Kasumi-1 (cell line): ENCODE results near the gene SCN3A.

Experiments
- DNase-seq, 2 experiments: peaks; one replicate each; lab custom pipeline; 2025; lab: John Stamatoyannopoulos, UW

Gene SCN3A

GRCh38 chr2:165203689-165204559 lies at the start of gene SCN3A:
Gene SCN3A (minus strand): TSS chr2:165204050. CDS start chr2:165176394, 27,656 bp downstream.
- DNase-seq, result peak; percentile 50 to 67

GRCh38 chr2:165253178-165253577 lies 49.3 kb upstream of the SCN3A start:
- no peak for DNase-seq

- peak; percentile 18 to 48 for DNase-seq
Measured at GRCh38 chr2:165251366-165251765, 47.5 kb upstream of the SCN3A start.

GRCh38 chr2:165248238-165248637 lies 44.4 kb upstream of the SCN3A start:
- no peak for DNase-seq

GRCh38 chr2:165245081-165245793 lies 41.4 kb upstream of the SCN3A start:
- DNase-seq, result no peak

- DNase-seq, result no peak
Measured at GRCh38 chr2:165240916-165241315, 37.1 kb upstream of the SCN3A start.

GRCh38 chr2:165239856-165240515 lies 36.1 kb upstream of the SCN3A start:
- no peak for DNase-seq

GRCh38 chr2:165239230-165239629 lies 35.4 kb upstream of the SCN3A start, which contains the start of gene SCN2A:
Gene SCN2A (plus strand): TSS chr2:165239414. CDS start chr2:165295824, 56,410 bp downstream.
- peak; percentile 72 to 83 for DNase-seq

GRCh38 chr2:165238295-165238694 lies 34.4 kb upstream of the SCN3A start:
- DNase-seq, result peak; percentile 31 to 42

GRCh38 chr2:165237056-165237455 lies 33.2 kb upstream of the SCN3A start:
- no peak for DNase-seq

GRCh38 chr2:165227571-165227970 lies 23.7 kb upstream of the SCN3A start:
- no peak for DNase-seq

GRCh38 chr2:165224941-165225340 lies 21.1 kb upstream of the SCN3A start:
- no peak for DNase-seq

- DNase-seq, result no peak
Measured at GRCh38 chr2:165219481-165219880, 15.6 kb upstream of the SCN3A start.

- no peak for DNase-seq
Measured at GRCh38 chr2:165214093-165214492, 10.2 kb upstream of the SCN3A start.

- DNase-seq, result no peak
Measured at GRCh38 chr2:165208094-165208493, 4.2 kb upstream of the SCN3A start.

- DNase-seq, result no peak
Measured at GRCh38 chr2:165205865-165206264, 2.0 kb upstream of the SCN3A start.

- no peak for DNase-seq
Measured at GRCh38 chr2:165202239-165202638, 1.6 kb downstream of the SCN3A start.

- no peak for DNase-seq
Measured at GRCh38 chr2:165198181-165198580, 5.7 kb downstream of the SCN3A start.

GRCh38 chr2:165197346-165197745 lies 6.5 kb downstream of the SCN3A start:
- DNase-seq, result no peak

- DNase-seq, result no peak
Measured at GRCh38 chr2:165196411-165196810, 7.4 kb downstream of the SCN3A start.

GRCh38 chr2:165193178-165193777 lies 10.6 kb downstream of the SCN3A start:
- no peak for DNase-seq

GRCh38 chr2:165192729-165193128 lies 11.1 kb downstream of the SCN3A start:
- no peak for DNase-seq
